GM12864 (cell line): ENCODE results near the gene IRX6.
A peak's percentile ranks its signal among the peaks of the same experiment; 100 is the strongest.

Source experiments
- DNase-seq: peaks from one replicate; pipeline ENCODE4 v3.0.0-alpha.2; 2011; ENCODE audit warnings: low read depth
- H3K4me3 ChIP-seq: 2 replicates; pipeline ENCODE4 v1.5.1; 2011; ENCODE audit warnings: mild to moderate bottlenecking, low read depth, low read length, control low read depth
- CTCF ChIP-seq: IDR thresholded peaks from 2 replicates; pipeline ENCODE4 v1.5.1; 2011; ENCODE audit warnings: low read depth, mild to moderate bottlenecking, moderate library complexity, low read length, control low read depth, inconsistent platforms; ENCODE audit errors: missing control alignments

Gene IRX6

DNA sequence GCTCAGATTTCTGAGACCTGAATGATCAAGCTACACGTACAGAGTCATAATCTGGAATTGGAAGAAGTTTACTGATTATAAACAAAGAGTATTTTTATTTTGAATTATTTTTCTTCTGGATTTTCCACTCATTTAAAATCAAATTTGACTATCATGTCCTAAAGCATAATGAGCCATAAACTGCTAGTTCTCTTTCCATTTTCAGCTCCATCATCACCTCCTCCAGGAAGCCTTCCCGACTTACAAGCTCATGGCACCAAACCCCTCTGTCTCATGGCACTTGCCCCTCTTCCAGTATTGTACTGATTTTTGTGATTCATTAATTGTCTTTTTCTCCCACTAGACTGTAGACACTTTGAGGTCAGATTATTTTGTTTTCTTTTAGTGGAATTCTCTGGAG lies 35.9 kb downstream of the IRX6 start:
- no peak for DNase-seq
- no peak for TF ChIP-seq CTCF
- no peak overlapping the region for H3K4me3 ChIP-seq

DNA sequence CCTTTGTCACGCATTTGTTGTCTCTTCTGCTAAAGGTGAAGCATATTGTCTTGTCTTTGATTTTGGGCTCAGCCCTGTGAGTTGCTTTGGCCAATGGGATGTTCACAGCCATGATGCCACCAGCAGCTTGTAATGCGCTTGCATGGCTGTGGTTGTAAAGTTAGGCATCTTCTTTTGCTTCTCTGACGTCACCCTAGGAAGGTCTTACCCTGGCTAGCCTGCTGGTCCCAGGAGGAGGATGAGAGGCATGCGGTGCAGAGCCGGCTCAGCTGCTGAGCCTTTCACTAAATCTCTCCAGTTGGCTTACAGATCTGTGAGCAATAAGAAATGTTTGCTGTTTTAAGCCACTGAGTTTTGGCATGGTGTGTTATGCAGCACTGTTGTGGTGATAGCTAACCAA lies 40.8 kb downstream of the IRX6 start:
- DNase-seq, result no peak
- TF ChIP-seq CTCF, result no peak

GRCh38 chr16:55367301-55367811 lies 43.4 kb downstream of the IRX6 start:
- no peak for DNase-seq
- no peak for TF ChIP-seq CTCF
- H3K4me3 ChIP-seq, result no peak overlapping the region

More for the DNA sequence above, 40.8 kb downstream of the IRX6 start:
- no peak overlapping the region for H3K4me3 ChIP-seq

GRCh38 chr16:55367866-55368603 lies 44.0 kb downstream of the IRX6 start:
- TF ChIP-seq CTCF, result no peak
- no peak overlapping the region for H3K4me3 ChIP-seq
- DNase-seq, result no peak

- no peak for TF ChIP-seq CTCF
- no peak overlapping the region for H3K4me3 ChIP-seq
- DNase-seq, result no peak
These were observed 45.1 kb downstream of the IRX6 start for GRCh38 chr16:55369151-55369550.

- TF ChIP-seq CTCF, result peak; percentile 16
- no peak overlapping the region for H3K4me3 ChIP-seq
- DNase-seq, result no peak
These were observed 46.9 kb downstream of the IRX6 start for GRCh38 chr16:55370762-55371482.
